ENCODE results near the gene PGM2L1.
"Not testable (repeated sequence)": the region's sequence is repeated elsewhere in the genome, so short reads cannot be mapped to it uniquely, and the experiment has no call there.

The PGM2L1 gene

DNA sequence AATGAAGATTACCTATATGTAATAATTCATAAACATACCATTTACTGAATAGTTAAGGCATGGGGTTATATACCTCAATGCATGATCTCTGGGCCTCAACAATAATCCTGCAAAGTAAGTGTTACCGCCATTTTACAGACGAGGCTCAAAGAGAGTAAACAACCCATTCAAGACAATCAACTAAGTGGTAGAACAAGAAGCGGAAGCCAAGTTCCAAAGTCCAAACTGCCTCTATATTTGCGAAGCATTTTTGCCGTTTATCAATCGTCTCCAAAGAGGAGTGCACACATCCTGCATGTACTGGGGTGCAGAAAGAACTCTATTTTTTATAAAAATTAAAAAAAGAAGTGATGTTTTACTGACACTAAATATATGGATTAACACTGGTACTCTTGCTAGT, 59.3 kb downstream of the PGM2L1 start:
- no peak for DNase-seq (ENCODE audit: insufficient read length, low spot score)
- TF ChIP-seq CTCF (IDR thresholded peaks at IDR 0.05; ENCODE audit: insufficient read depth, missing control alignments) = no peak
- no peak for FAIRE-seq

DNA sequence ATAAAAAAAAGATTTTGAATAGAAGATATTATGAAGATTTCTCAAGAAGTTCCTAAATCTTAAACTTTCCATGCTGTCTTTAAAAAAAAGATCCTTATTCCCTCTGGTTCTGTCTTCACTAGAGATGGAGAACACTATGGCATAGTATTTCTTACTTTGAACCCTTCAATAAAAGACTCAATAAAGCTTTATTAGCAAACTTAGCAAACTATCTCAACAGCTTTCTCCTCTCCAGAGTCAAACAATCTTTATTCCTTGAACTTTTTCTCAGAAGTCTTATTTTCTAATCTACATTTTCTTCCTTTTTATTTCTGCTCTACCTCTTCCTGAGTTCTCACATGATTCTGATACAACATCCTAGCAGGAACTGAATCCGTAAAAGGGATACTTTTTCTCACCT, 65.0 kb downstream of the PGM2L1 start:
- TF ChIP-seq CTCF (IDR thresholded peaks at IDR 0.05; ENCODE audit: insufficient read depth, missing control alignments) = no peak
- no peak for DNase-seq (ENCODE audit: insufficient read length, low spot score)
- no peak for FAIRE-seq

DNA sequence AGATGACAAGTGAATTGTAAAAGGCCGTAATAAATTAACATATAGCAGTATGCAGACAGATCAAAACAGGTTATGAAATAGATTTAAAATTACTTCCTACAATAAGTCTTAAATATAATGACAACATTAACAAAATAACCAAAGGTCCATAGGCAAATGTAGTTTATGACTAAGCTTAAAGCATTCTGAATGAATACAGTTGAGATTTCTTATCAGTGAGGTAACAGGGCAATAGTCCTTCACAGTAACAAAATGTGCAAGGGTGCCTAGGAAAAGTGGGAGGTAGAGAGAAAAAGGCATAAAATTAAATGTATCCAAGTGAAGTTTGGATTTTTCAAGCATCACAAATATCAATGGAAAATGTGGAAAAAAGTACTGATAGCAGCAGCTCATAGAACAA, 65.9 kb downstream of the PGM2L1 start:
- TF ChIP-seq CTCF (IDR thresholded peaks at IDR 0.05; ENCODE audit: insufficient read depth, missing control alignments) = no peak
- DNase-seq (ENCODE audit: insufficient read length, low spot score) = no peak
- FAIRE-seq = no peak

DNA sequence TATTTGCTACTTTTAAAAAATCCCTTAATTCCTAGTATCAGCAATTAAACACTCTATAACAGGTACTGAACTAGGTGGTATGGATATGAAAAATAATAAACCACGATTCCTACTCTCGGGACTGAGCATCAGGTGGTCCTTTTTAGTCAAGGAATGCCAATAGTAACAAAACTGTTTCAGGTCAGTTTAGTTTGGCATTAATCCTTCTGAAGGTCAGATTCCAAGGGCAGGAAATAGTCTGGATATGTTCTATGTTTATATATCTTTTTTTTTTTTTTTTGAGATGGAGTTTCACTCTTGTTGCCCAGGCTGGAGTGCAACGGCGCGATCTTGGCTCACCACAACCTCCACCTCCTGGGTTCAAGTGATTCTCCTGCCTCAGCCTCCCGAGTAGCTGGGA, 67.2 kb downstream of the PGM2L1 start:
- FAIRE-seq; DNase-seq (ENCODE audit: insufficient read length, low spot score): not testable (repeated sequence)

GRCh38 chr11:74330075-74330858, 68.0 kb downstream of the PGM2L1 start:
- no peak for FAIRE-seq
- no peak for DNase-seq (ENCODE audit: insufficient read length, low spot score)
- TF ChIP-seq CTCF (IDR thresholded peaks at IDR 0.05; ENCODE audit: insufficient read depth, missing control alignments) = no peak

DNA sequence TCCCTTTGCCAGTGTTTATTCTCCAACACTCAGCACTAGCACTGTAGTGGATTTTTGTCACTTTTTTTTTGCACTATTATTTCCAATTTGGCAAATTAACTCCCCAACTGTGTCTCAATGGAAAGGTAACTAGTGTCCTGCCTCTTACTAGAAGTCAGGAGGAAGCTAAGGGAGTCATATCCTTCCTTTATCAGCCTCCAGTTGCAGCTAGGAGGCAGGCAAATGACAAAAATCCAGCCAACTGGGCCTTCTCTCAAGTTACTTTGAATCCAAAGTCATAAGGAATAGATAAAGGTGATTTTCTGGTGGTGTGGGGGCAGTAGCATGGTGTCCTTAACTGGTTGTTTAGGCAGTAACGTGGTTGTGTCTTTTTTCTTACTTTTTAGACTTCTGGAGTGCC, 71.2 kb downstream of the PGM2L1 start:
- DNase-seq (ENCODE audit: insufficient read length, low spot score) (no peak), FAIRE-seq (no peak)
- TF ChIP-seq CTCF (IDR thresholded peaks at IDR 0.05; ENCODE audit: insufficient read depth, missing control alignments) = no peak

- TF ChIP-seq CTCF (IDR thresholded peaks at IDR 0.05; ENCODE audit: insufficient read depth, missing control alignments) = no peak
- FAIRE-seq (no peak), DNase-seq (ENCODE audit: insufficient read length, low spot score) (no peak)
Observed at GRCh38 chr11:74326665-74327064, 71.6 kb downstream of the PGM2L1 start.

Data from D721Med (cell line).